GM18511 (cell line): ENCODE data around the gene TMEM8B.

Experiments used
- ATAC-seq: cut with Tn5 transposase; IDR thresholded peaks from one replicate; pipeline ENCODE4 v1.9.1; 2021; ENCODE audit warnings: mild to moderate bottlenecking, moderate library complexity; ENCODE audit not compliant: unreplicated experiment

TMEM8B gene

DNA sequence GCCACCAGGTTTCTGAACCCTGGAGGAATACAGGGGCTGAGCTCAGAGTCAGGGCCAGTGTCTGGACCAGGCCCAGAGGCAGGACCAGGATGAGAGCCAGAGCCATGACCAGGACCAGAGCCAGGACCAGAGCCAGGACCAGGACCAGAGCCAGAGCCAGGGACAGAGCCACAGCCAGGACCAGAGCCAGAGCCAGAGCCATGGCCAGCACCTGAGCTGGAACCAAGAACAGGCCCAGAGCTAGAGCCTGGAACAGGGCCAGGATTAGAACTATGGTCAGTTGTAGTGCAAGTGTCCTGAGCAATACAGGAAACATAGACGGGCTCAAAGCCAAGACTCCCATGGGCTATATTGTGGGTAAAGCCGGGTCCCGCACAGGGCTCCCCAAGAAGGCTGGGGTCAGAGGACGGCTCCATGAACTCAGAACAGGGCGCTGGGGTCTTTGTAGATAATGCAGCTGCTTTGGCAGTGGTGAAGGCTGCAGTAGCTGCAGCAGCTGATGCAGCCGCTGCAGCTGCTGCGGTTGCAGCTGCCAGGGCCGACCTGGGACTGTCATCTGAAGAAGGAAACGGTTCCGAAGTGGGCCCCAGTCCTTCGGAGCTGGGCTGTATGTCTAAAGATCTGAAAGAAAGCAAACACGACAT is 17.5 kb upstream of the TMEM8B start:
- ATAC-seq: no peak

DNA sequence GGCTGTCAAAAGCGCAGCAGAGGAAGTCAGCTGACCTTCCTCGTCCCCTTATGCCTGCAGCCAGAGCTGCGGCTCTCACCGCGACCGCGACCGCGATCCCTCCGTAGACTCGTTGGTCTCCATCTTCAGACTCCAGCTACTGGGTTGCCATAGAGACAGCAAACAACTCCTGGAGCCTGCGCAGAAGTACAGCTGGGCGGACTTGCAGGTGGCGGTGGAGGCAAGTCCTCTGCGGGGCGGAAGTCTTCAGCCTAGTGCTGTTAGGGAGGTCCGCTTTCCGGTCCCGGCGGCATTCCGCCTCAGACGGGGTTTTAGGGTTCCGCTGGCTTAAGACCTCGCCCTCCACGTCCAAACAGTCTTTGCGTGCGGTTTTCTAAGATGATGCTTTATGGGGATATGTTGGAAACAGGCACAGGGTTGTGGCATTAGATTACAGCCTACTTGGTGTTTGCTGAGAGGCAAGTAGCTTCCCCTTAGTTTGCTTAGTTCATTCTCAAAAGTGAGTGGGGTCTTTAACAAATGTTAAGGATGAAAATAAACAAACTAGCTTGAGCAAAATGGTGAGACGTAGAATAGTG is 16.9 kb upstream of the TMEM8B start, which contains the start of gene SPAG8:
TSS of gene SPAG8 (minus strand) at position 238 of the 578 bp plus-strand sequence. CDS start at position 123, 115 bp downstream.
- peak; percentile 65 for ATAC-seq

DNA sequence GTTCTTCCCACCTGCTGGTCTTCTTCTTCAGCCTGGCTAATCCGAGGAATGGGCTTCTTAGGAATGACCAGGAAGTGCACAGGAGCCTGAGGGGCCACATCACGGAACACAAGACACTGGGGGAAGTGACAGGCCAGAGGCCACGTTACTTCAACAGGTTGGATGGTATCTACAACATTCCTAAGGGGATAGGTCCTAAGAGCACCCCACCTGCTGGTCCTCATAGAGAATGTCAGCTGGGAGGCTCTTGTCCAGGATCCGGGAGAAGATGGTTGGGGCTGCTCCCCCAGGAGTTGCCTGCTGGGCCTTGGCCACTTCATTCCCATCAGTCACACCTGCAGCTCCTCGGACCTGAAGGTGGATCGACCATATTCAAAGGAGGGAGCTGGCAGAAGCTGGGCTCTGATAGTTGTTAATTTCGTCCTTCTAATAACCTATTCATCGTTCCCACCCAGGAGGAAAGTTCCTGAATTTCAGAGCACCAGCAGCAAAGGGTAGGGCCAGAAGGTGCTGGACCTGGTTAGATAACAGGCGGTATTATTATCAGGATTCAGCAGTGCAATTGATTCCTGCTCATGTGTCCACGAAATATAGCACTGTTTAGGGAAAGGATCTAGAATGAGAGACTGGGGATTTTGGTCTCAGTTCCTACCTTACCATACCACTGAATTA is 15.5 kb upstream of the TMEM8B start:
- ATAC-seq: no peak

DNA sequence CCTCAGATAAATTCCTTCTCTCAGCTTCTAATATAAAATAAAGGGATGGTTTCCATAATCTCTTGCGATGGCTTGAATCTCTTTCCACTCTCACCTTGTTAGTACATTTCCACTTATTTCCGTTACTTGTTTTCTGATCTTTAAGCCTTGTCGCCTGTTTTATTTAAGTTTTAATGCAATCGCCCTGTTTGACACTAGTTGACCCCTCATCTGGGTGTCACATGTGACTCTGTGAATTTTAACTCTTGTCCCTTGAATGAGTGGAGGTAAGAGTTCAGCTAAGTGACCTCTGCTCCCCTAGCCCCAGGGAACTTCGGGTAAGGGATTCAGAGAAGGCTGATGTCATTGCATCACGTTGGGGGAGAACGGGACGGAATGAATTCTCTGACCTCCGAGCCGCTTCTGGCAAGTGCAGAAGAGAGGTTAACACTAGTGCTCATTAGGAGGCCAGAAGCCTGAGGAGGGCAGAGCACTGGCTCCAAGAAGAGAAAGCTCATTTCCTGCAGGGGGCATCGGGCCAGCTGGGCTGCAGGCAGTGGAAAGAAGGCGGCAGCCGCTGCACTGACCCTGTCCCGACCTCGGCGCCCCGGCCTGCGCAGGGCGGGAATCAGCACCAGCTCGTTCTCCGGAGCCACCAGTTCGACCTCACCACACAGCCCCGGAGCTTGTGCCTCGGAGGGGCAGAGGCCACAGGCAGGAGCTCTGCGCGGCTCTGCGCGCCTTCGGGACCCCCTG is 14.8 kb upstream of the TMEM8B start:
- peak; percentile 32 for ATAC-seq

DNA sequence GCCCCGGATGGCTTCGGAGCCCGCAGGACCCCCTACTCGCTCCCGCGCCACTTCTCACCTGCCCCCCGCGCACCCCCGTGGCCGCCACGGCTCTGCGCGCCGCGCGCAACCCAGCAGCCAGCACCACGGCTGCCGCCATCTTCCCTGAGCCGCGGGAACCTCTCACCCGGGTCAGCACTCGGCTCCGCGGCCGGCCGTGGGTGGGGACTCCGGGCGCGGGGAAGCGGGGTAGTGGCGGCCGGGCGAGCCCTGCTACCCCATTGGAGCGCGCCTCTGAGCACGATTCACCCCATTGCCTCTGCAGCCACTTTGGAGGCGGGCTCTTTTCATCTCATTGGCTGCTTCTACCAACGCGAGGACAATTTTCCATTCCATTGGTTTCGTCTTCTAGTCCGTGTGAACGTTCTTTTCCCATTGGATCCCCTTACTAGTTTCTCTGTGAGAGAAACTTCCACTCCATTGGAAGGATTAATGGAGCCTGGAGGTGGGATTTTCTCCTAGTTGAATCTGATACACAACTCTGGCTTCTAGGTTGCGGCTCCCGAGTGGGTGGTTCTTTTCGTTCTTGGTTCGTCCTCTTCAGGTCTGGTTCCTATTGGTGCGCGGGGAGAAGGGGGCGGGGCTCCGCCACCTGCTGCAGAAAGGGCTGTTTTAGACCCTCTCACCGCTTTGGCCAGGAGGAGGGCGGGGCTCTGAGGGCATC is 14.0 kb upstream of the TMEM8B start, which contains the start of gene HINT2:
TSS of gene HINT2 (minus strand) at position 202 of the 703 bp plus-strand sequence. CDS start at position 139, 63 bp downstream.
- peak; percentile 79 for ATAC-seq

DNA sequence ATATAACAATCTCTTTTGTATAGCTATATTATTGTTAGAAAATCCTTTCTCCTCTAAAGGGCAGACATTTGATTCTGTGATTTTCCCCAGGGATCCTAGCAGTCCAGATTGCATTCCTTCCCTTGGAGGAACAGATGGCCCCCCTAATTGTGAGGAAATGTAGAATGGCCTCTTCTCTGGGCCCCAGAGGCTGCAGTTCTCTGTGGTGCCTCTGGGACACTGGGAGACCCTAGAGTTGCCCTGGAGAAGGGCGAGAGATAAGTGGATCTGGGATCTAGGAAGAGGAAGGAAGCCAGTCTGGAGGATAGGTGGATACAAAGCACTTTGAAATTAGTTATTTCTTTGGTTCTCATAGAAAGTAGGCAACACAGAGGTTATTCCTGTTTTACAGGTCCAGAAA is 12.3 kb upstream of the TMEM8B start:
- ATAC-seq: no peak

DNA sequence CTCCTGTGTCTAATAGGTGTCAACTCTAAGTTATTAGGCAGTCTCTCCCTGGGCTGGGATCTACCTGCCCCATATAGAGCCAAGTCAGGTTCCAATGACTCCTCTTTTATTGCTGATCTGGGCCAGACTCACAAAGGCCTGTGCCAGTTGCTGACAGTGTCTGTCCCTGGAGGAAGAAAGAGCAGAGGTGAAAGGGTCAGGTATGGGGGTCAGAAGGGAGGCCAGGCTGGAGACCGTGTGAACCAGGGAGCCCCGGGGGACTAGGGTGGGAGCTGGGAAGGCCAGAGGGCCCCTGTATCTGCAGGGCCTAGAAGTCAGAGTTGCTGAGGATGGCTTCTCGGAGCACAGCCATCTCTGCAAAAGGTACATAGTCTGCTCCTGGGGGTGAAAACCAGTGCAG is 10.7 kb upstream of the TMEM8B start:
- ATAC-seq: no peak

DNA sequence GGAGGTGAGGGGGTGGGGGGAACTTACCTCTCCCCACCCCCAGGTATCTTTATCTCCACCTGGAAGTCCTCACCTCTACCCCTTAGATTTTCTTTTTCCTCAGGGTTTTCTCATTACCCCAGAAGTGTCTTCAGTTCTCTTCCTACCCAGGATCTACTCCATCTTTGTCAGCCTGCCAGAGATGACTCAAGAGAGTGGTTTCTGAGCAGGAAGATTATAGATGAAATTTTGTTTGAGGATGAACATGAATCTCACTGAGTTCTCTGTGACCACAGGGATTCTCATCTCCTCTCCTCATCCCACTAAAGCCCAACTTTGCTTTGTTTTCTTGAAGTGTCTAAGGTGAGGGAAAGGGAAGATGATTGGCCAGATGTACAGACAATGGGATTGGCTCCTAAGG is 9.0 kb upstream of the TMEM8B start:
- no peak for ATAC-seq

DNA sequence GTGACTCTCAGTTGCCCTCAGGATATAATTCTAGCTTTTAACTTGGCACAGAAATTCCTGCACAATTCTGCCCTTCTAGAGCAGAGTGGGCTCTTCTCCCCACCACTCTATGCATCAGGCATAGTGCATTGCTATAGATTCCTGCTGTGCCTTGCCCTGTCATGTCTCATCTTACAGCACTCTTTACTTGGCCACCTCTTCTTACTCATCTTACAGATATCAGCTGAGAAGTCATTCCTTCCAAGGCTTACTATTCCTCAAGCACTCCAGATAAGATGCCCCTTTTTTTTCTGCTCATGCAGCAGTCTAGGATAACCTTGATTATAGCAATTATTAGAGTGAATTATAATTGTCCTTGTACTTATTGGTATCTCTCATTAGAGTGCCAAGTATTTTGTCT is 6.1 kb upstream of the TMEM8B start:
- no peak for ATAC-seq

DNA sequence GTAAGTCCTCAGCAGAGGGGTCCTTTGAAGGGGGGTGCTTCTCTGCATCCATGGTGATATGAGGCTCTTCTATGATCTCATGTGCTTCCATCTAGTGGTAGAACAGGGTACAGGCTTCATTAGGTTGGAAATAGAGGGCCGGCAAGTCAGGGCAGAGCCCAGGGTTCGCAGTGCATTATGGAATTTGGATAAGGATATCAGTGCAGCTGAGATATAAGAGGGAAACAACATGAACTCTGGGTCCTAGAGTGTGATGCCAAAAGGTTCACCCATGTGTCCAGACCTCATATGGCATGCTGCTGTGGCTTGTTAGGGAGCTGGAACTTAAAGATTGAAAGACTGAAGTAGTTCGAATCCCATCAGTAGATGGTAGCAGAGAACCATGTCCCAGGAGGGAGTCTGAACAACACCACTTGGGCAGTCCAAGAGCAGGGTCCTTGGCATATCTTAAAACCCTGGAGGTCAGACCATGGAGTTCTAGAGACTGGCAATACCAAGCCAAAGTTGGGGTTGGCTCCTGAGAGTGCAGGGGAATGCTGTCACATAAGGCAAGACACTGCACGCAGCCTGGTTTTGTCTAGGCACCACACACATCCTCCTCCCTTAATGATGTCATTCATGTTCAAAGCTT is 2.8 kb upstream of the TMEM8B start:
- ATAC-seq: peak; percentile 71

DNA sequence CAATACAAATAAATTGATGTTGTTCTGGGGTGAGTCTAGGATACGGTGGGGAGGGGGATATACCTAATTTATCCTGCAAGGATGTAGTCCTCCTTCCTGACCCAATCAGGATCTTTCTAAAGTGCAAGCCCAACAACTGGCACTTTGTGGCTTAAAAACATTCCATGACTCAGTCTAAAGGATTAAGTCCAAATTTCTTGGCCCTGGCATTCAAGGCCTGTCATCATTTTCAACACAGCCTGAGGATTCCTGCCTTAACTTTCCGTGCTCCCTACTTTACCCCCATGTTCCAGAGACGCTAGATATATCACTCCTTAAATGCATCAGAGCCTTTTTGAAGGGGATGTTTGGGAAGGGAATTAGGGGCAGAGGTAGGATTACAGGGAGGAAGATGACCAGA is 1.5 kb upstream of the TMEM8B start:
- no peak for ATAC-seq

DNA sequence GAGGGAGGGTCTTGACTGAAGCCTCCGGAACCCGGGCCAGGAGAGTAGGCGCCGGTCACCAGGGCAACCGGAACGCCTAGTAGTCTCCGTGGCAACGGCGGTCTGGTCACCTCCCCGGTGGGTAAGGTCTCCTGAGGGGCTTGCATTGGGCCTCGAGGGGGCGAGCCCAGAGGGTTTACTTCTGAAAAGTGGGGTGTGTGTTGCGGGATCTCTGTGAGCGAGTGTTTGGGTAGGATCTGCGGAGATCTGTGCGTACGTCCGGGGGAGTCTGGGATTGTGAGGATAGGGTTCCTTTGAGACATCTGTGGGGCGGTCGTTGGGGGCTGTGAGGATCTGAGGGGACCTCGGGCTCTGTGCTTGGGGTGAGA is 328 bp upstream of the TMEM8B start, which contains the start of gene FAM221B:
TSS of gene FAM221B (minus strand) at position 17 of the 368 bp plus-strand sequence. CDS start 2,571 bp downstream, outside the sequence.
- peak; percentile 5 for ATAC-seq

DNA sequence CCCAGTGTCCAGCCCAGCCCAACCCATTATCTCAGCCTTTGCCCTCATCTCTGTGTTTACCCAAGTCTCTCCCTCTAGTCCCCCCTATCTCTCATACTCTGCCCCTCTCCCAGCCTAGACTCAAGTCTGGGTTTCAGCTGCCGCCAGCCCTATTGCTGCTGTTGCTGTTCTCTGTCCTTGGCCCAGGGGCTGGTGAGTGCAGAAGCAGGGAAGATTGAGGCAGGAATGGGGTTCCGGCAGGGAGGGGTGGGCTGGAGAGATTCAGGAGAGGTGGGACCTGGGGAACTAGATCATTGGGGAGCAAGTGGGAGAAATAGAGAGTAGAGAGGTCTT is 702 bp downstream of the TMEM8B start:
- ATAC-seq: no peak

DNA sequence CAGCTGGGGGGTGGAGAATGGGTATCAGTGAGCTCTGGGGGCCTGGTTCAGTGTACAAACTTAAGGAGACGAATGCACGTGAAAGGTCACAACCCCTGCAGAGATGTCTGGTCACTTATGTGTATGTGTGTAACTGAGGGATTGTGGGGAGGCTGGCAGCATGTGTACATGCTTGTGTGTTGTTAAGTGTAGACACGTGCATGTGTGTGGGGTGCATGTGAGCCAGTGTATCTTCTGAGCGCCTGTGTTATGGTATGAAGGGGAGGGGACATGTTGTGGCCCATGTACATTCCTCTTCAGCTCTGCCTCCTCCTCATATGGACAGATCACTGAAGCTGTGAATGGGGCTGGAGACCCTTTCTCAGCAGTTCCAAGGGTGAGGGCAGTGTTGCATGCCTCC is 2.0 kb downstream of the TMEM8B start:
- ATAC-seq: no peak

DNA sequence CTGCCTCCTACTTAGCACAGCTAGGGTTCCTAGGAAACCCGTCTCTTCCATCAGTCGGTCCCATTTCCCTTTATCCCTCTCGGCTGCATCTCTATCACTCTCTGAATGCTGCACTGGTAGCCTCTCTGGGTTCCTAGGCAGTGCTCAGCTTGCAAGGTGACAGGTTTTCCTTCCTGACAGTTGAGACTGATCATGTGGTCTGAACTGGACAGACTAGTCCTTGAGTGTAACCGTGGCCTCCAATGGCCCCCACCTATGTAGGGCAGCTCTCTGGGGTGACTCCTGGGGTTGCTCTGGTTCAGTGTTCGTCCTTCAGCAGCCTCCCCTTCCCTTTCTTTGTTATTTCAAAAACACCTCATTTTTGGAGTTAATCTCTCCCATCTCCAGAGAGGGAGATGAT is 3.8 kb downstream of the TMEM8B start:
- no peak for ATAC-seq

DNA sequence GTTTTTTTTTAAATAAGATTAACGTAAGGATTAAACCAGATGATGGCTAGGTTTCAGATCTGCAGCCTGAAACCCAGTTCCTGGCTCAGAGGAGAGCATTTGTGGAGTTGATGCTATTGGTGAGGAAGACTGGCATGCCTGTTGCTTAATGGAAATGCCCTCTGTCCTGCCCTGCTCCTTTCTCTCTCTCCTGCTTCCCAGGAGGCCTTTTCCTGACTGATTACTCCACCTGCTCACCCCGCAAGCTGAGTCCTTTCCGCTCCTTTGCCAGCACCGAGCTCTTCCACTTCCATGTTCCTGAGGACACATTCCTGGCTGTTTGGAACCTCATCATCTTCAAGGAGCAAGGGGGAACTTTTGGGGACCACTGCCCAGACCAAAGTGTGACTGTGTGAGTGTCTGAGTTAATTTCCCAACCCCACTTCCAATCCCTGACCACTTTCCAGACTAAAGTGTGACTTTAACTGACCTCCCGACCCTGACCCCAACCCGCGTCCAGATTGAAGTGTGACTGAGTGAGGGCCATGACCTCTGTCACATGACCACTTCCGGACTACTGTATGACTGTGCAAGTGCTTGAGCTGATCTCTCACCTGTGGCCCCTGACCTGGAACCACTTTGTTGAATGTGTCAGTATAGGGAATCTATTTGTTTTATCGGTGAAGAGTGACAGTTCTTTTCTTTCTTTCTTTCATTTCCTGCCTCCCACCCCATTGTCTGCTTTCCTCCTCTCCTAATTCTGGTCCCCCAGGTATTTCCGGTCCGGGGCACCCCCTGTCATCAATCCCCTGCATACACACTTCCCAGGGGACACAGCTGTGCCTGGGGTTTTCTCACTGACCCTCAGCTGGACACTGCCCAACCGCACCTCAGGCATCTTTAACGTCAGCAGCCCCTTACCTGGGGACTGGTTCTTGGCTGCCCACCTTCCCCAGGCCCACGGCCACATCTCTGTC is 5.5 kb downstream of the TMEM8B start:
- no peak for ATAC-seq

DNA sequence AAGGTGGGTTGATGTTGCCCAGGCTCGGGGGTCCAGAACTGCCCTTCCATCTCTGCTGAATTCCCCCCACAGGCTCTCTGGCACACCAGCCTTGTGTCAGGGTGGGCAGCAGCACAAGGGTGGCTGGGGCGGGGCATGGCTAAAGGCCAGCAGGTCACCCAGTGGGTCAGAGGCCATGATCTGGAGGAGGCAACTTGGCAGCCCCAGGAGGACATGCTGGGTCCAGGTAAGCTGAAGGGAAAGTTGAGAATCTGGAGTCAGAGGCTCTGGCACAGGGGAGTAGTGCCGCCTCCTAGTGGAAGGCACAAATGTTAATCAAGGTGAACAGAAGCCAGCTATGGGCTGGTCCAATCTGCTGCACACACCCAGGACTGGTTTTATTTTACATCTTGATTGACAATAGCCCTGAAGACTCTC is 6.2 kb downstream of the TMEM8B start:
- no peak for ATAC-seq

DNA sequence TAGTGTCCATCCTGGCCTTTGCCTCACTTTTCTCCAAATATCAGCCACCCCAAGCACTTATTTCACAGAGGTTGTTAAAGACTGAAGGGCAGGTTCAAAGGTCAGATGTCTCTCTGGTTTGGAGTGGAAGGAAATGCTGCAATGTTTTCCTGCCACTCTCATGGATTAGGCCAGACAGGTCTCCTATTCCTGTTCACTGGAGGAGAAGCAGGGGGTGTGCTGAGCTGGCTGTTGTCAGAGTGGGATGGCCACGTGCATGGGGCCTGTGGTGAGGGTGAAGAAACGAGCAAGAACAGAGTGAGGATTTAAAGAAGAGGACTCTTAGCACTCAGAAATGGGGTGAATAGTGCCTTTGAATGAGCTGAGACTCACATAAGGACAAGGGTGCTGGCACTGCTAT is 6.7 kb downstream of the TMEM8B start:
- no peak for ATAC-seq

DNA sequence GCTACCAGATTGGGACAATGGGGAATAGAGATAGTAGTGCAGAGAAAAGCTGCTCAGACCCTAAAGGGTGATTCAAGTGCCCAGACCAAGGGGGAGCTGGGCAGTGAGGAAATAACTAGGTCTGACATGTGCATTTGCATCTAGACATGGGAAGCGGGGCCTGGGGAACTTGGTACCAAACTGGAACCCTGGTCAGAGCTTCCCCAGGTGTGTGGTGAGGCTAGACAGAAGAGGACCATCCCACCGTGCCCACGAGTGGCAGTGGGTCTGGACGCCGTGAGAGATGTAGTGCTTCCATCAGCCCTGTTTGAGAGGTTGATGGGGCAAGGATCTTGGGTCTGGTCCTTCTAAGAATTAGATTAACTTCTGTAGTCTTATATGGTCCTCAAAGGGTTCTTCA is 7.6 kb downstream of the TMEM8B start:
- ATAC-seq: no peak
